Astrocyte (in vitro differentiated cells and primary cell): ENCODE measurements around the gene SIPA1. TPM values are rescaled to one million over a fixed set of nuclear protein-coding genes. Genes with fewer than 3 reads are reported as not detected.

ENCODE experiments used
- DNase-seq: peaks from one replicate; pipeline ENCODE4 v3.0.0-alpha.2; 2010; ENCODE audit warnings: low read depth
- FAIRE-seq: peaks from 2 replicates; lab custom pipeline; 2011; peaks lifted over from hg19 to GRCh38; lab: Jason Lieb, UNC
- H2AFZ ChIP-seq: 2 replicates; pipeline ENCODE4 v1.6.0; 2012; ENCODE audit warnings: low read depth, low read length, inconsistent platforms
- H3K27ac ChIP-seq: 2 replicates; pipeline ENCODE4 v1.5.1; 2011; ENCODE audit warnings: low read depth, low read length, inconsistent platforms
- H3K27me3 ChIP-seq: 2 replicates; pipeline ENCODE4 v1.6.0; 2011; ENCODE audit warnings: low read length, inconsistent platforms; ENCODE audit not compliant: insufficient read depth
- H3K36me3 ChIP-seq: 2 replicates; pipeline ENCODE4 v1.5.1; 2011; ENCODE audit warnings: low read length, inconsistent platforms; ENCODE audit not compliant: insufficient read depth
- H3K4me1 ChIP-seq: 2 replicates; pipeline ENCODE4 v1.5.1; 2011; ENCODE audit warnings: low read length, inconsistent platforms; ENCODE audit not compliant: insufficient read depth
- H3K4me2 ChIP-seq: 2 replicates; pipeline ENCODE4 v1.6.0; 2012; ENCODE audit warnings: low read length, inconsistent platforms
- H3K4me3 ChIP-seq: 2 replicates; pipeline ENCODE4 v1.5.1; 2011; ENCODE audit warnings: low read depth, mild to moderate bottlenecking, low read length, inconsistent platforms; ENCODE audit not compliant: insufficient read depth
- H3K79me2 ChIP-seq: 2 replicates; pipeline ENCODE4 v1.6.0; 2012; ENCODE audit warnings: mild to moderate bottlenecking, low read length, inconsistent platforms; ENCODE audit not compliant: insufficient read depth
- H3K9ac ChIP-seq: 2 replicates; pipeline ENCODE4 v1.6.0; 2012; ENCODE audit warnings: mild to moderate bottlenecking, low read length, inconsistent platforms
- H3K9me3 ChIP-seq: 2 replicates; pipeline ENCODE4 v1.5.1; 2012; ENCODE audit warnings: low read depth, mild to moderate bottlenecking, low read length, inconsistent platforms; ENCODE audit not compliant: insufficient read depth
- H4K20me1 ChIP-seq: 2 replicates; pipeline ENCODE4 v1.6.0; 2012; ENCODE audit warnings: low read length, inconsistent platforms; ENCODE audit not compliant: insufficient read depth
- H3K27ac Mint-ChIP-seq: one replicate; pipeline ENCODE4 v1.8.0; 2021; ENCODE audit warnings: mild to moderate bottlenecking, mixed read lengths; ENCODE audit not compliant: unreplicated experiment
- H3K27me3 Mint-ChIP-seq: one replicate; pipeline ENCODE4 v1.8.0; 2021; ENCODE audit warnings: low read depth, mixed read lengths; ENCODE audit not compliant: unreplicated experiment
- H3K36me3 Mint-ChIP-seq: one replicate; pipeline ENCODE4 v1.8.0; 2021; ENCODE audit warnings: low read depth, mixed read lengths; ENCODE audit not compliant: unreplicated experiment
- H3K4me1 Mint-ChIP-seq: one replicate; pipeline ENCODE4 v1.8.0; 2021; ENCODE audit warnings: low read depth, mixed read lengths; ENCODE audit not compliant: unreplicated experiment
- H3K4me3 Mint-ChIP-seq: one replicate; pipeline ENCODE4 v1.8.0; 2021; ENCODE audit warnings: mild to moderate bottlenecking, moderate library complexity, mixed read lengths; ENCODE audit not compliant: unreplicated experiment
- H3K9me3 Mint-ChIP-seq: one replicate; pipeline ENCODE4 v1.8.0; 2021; ENCODE audit warnings: mild to moderate bottlenecking, mixed read lengths; ENCODE audit not compliant: unreplicated experiment
- EZH2 ChIP-seq: IDR thresholded peaks from 2 replicates; pipeline ENCODE4 v1.6.1; 2012; ENCODE audit warnings: mild to moderate bottlenecking, low read length, inconsistent platforms; ENCODE audit not compliant: insufficient read depth
- total RNA-seq: library from RNA; stranded (reverse); gene quantifications from 2 replicates; pipeline ENCODE4 v1.2.1, GENCODE V29; 2021
- TF ChIP-seq, protein P1 (sequence below): IDR thresholded peaks from 2 replicates; pipeline ENCODE4 v1.5.1; 2011; ENCODE audit warnings: low read depth, mild to moderate bottlenecking, inconsistent platforms, low read length, moderate library complexity; ENCODE audit not compliant: insufficient read depth

The SIPA1 gene
- total RNA-seq, 1 donor from 2014 or later = 26.7 TPM

DNA sequence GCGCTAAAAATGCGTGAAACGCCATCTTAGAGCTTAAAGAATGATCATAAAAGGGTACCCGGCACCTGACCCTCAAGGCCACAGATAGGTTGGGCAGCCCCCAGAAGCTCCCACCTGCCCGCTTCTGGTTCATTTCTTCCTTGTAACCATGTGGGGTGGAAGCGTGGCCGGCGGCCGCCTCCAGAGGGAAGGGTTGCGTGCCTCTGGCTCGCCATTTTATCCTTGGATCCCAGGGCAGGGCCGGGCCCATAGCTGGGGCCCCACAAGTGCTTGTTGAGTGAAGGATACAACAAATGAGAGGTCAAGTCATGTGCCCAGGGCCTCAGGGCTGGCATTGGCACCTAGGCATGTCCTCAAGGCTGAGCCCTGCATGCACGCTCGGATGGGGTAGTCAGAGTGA is 16.4 kb upstream of the SIPA1 start:
- FAIRE-seq = no peak
- no peak overlapping the region for H3K27ac ChIP-seq
- H3K36me3 ChIP-seq = peaks cover 28% of the 10 kb centered on the region

DNA sequence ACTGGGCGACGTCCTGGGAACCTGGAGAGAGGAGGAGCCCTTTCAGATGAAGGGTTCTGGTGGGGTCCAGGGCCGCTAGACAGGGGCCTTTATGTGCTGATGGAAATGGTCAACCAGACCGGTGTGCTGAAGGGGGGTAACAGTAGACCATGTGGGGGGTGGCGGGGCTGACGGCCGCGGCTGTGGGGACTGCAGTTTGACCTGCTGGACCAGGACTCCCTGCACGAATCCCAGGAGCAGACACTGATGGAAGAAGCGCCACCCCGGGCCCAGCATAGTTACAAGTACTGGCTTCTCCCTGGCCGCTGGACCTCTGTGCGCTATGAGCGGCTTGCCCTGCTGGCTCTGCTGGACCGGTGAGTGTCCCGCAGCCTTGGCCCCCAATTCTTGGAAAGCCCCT is 15.9 kb upstream of the SIPA1 start:
- no peak overlapping the region for H3K9ac ChIP-seq
- no peak for TF ChIP-seq EZH2
- TF ChIP-seq, protein P1, sequence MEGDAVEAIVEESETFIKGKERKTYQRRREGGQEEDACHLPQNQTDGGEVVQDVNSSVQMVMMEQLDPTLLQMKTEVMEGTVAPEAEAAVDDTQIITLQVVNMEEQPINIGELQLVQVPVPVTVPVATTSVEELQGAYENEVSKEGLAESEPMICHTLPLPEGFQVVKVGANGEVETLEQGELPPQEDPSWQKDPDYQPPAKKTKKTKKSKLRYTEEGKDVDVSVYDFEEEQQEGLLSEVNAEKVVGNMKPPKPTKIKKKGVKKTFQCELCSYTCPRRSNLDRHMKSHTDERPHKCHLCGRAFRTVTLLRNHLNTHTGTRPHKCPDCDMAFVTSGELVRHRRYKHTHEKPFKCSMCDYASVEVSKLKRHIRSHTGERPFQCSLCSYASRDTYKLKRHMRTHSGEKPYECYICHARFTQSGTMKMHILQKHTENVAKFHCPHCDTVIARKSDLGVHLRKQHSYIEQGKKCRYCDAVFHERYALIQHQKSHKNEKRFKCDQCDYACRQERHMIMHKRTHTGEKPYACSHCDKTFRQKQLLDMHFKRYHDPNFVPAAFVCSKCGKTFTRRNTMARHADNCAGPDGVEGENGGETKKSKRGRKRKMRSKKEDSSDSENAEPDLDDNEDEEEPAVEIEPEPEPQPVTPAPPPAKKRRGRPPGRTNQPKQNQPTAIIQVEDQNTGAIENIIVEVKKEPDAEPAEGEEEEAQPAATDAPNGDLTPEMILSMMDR = no peak
- FAIRE-seq = no peak
- H3K79me2 ChIP-seq = peaks cover 46% of the 10 kb centered on the region
- Mint-ChIP-seq H3K4me1 (no peaks in the 10 kb centered on the region), H3K36me3 (peaks cover 11% of the 10 kb centered on the region), H3K27me3 (no peaks in the 10 kb centered on the region), H3K27ac (no peak overlapping the region), H3K4me3 (no peak overlapping the region), H3K9me3 (no peaks in the 10 kb centered on the region)
- H3K27ac ChIP-seq = no peak overlapping the region
- no peak overlapping the region for H3K4me2 ChIP-seq
- no peak for DNase-seq
- no peaks in the 10 kb centered on the region for H3K27me3 ChIP-seq
- peaks cover 48% of the 10 kb centered on the region for H4K20me1 ChIP-seq
- H3K4me3 ChIP-seq = no peak overlapping the region
- peaks cover 26% of the 10 kb centered on the region for H3K36me3 ChIP-seq
- H3K9me3 ChIP-seq = no peaks in the 10 kb centered on the region
- H2AFZ ChIP-seq = no peak overlapping the region
- peaks cover 1% of the 10 kb centered on the region for H3K4me1 ChIP-seq

More for the DNA sequence above, 16.4 kb upstream of the SIPA1 start:
- H4K20me1 ChIP-seq = peaks cover 51% of the 10 kb centered on the region
- H3K27me3 Mint-ChIP-seq = no peaks in the 10 kb centered on the region
- peaks cover 51% of the 10 kb centered on the region for H3K79me2 ChIP-seq
- H3K27ac Mint-ChIP-seq = peak overlapping the region; percentile 18
- no peak overlapping the region for H3K4me3 ChIP-seq
- H3K9me3 ChIP-seq = no peaks in the 10 kb centered on the region
- no peak overlapping the region for H3K4me3 Mint-ChIP-seq
- no peak overlapping the region for H3K9ac ChIP-seq
- TF ChIP-seq EZH2 = no peak
- TF ChIP-seq, protein P1 = no peak
- no peak overlapping the region for H3K4me2 ChIP-seq
- no peaks in the 10 kb centered on the region for H3K9me3 Mint-ChIP-seq
- H3K36me3 Mint-ChIP-seq = peaks cover 11% of the 10 kb centered on the region
- no peak for DNase-seq
- no peaks in the 10 kb centered on the region for H3K27me3 ChIP-seq
- H3K4me1 Mint-ChIP-seq = peaks cover 6% of the 10 kb centered on the region
- no peak overlapping the region for H2AFZ ChIP-seq
- H3K4me1 ChIP-seq = peaks cover 7% of the 10 kb centered on the region

DNA sequence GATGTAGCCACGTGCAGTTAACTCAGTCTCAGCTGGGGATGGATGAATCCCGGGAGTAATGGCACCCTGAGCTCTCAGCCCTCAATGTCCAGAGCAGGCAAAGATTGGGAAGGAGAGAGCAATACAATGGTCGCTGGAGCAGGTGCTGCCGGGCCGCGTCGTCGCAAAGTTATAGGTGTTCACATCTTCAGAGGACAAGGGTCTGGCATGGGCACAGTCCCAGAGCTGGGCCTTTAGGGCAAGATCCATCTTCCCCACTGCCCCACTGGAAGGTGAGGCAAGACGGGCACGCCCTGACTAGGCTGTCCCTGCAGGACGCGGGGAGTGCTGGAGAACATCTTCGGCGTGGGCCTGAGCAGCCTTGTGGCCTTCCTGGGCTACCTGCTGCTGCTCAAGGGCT is 14.7 kb upstream of the SIPA1 start:
- H3K27me3 ChIP-seq = no peaks in the 10 kb centered on the region
- Mint-ChIP-seq H3K36me3 (peaks cover 12% of the 10 kb centered on the region), H3K4me3 (peak overlapping the region; percentile 64), H3K4me1 (no peaks in the 10 kb centered on the region), H3K27ac (no peak overlapping the region), H3K27me3 (no peaks in the 10 kb centered on the region), H3K9me3 (no peaks in the 10 kb centered on the region)
- H3K4me3 ChIP-seq = no peak overlapping the region
- H2AFZ ChIP-seq = no peak overlapping the region
- H3K4me1 ChIP-seq = no peaks in the 10 kb centered on the region
- no peak for TF ChIP-seq EZH2
- TF ChIP-seq, protein P1 = no peak
- no peaks in the 10 kb centered on the region for H3K9me3 ChIP-seq
- no peak overlapping the region for H3K9ac ChIP-seq
- H4K20me1 ChIP-seq = peaks cover 43% of the 10 kb centered on the region
- no peak for FAIRE-seq
- H3K79me2 ChIP-seq = peaks cover 34% of the 10 kb centered on the region
- H3K27ac ChIP-seq = no peak overlapping the region
- no peak for DNase-seq
- no peak overlapping the region for H3K4me2 ChIP-seq
- peaks cover 29% of the 10 kb centered on the region for H3K36me3 ChIP-seq
